ENCODE measurements around the gene CHRM3. TPM values are rescaled to one million over a fixed set of nuclear protein-coding genes. Genes with fewer than 3 reads are reported as not detected.

The CHRM3 gene
- total RNA-seq, 4 donors from 2014 or later, result 0.69 to 10.9 (median 5.2) TPM

GRCh38 chr1:239427712-239428111, 41.3 kb downstream of the CHRM3 start:
- intact Hi-C loops (cut with DNase I; ENCODE audit: low total_unique reads), result no loop called here
- no peak for DNase-seq (ENCODE audit: low spot score in 2 of 2)
- no peak for TF ChIP-seq POLR2A (IDR thresholded peaks at IDR 0.05)
- no peak for TF ChIP-seq CTCF (IDR thresholded peaks at IDR 0.05)
- 44 to 74% methylated on average over 3 of the region's 3 CpGs for WGBS, 2 donors
- no peak overlapping the region for H3K4me3 ChIP-seq (ENCODE audit: low read depth, poor library complexity, severe bottlenecking)

DNA sequence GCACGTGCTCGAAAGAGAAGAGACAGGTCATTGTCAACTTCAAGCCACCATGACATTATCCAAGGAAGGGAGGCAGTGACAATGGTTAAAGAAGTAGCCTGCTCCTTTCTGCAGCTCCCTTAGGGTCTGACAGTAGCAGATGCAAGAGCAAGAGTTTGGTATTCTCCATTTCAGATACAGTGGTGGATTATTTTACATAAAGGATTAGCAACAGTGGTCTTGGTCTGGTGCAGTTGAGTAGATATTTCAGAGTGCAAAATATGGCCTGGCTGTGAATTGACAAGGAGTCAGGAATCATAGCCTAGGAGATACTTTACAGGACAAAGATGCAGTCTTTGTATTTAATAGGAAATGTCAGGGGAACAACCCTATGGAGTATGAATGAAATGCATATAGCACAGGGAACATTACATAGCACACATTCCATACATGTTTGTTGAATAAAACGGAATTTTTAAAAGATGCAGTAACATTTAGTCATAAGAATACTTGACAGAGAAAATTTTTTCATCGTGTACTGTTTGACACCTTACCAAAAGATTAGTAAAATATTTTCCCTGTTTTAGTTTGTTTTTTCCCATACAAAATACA, 41.8 kb downstream of the CHRM3 start:
- H3K4me3 ChIP-seq (ENCODE audit: low read depth, poor library complexity, severe bottlenecking), result no peak overlapping the region
- WGBS, 2 donors, result 57 to 71% methylated on average over 4 of the region's 4 CpGs
- intact Hi-C loops (cut with DNase I; ENCODE audit: low total_unique reads), result no loop called here

DNA sequence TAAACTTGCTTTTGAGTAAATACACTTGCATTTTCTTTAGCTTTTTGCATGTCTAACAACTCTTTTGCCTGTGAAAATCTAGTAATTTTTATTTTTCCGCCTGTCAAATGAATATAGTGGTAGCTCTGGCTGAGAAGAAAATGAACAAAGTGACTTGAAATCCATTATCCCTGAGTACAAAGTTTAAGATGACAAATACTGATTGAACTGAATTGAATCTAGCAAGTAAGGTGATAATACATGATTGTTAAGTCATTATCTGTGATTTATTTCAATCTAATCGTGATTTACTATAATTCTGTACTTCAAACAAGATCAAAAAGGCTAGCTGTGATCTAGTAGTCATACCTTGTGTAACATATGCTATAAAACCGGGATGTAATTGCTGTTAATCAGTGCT, 42.8 kb downstream of the CHRM3 start:
- intact Hi-C loops (cut with DNase I; ENCODE audit: low total_unique reads), result no loop called here
- TF ChIP-seq POLR2A (IDR thresholded peaks at IDR 0.05), result no peak
- TF ChIP-seq CTCF (IDR thresholded peaks at IDR 0.05), result no peak
- 61 to 63% methylated on average over 3 of the region's 3 CpGs for WGBS, 2 donors
- no peak for DNase-seq (ENCODE audit: low spot score in 2 of 2)
- H3K4me3 ChIP-seq (ENCODE audit: low read depth, poor library complexity, severe bottlenecking), result no peak overlapping the region

More for the DNA sequence above, 41.8 kb downstream of the CHRM3 start:
- no peak for DNase-seq (ENCODE audit: low spot score in 2 of 2)
- no peak for TF ChIP-seq POLR2A (IDR thresholded peaks at IDR 0.05)
- no peak for TF ChIP-seq CTCF (IDR thresholded peaks at IDR 0.05)

GRCh38 chr1:239432255-239432654, 45.9 kb downstream of the CHRM3 start:
- WGBS, 2 donors, result 59 to 60% methylated on average over 1 of the region's 1 CpG
- TF ChIP-seq CTCF (IDR thresholded peaks at IDR 0.05) (no peak), POLR2A (IDR thresholded peaks at IDR 0.05) (no peak)
- intact Hi-C loops (cut with DNase I; ENCODE audit: low total_unique reads), result no loop called here
- no peak overlapping the region for H3K4me3 ChIP-seq (ENCODE audit: low read depth, poor library complexity, severe bottlenecking)
- DNase-seq (ENCODE audit: low spot score in 2 of 2), result no peak

- H3K4me3 ChIP-seq (ENCODE audit: low read depth, poor library complexity, severe bottlenecking), result no peak overlapping the region
- intact Hi-C loops (cut with DNase I; ENCODE audit: low total_unique reads), result no loop called here
- DNase-seq (ENCODE audit: low spot score in 2 of 2), result no peak
- WGBS, 2 donors, result 59 to 69% methylated on average over 5 of the region's 5 CpGs
- TF ChIP-seq CTCF (IDR thresholded peaks at IDR 0.05) (no peak), POLR2A (IDR thresholded peaks at IDR 0.05) (no peak)
Measured at GRCh38 chr1:239434181-239434580, 47.8 kb downstream of the CHRM3 start.
